ENCODE results near the gene PSME3IP1. TPM values are rescaled to one million over a fixed set of nuclear protein-coding genes. Genes with fewer than 3 reads are reported as not detected.
"Not testable (repeated sequence)": the region's sequence is repeated elsewhere in the genome, so short reads cannot be mapped to it uniquely, and the experiment has no call there.

Gene PSME3IP1
- total RNA-seq, 1 donor, result 71.2 TPM

DNA sequence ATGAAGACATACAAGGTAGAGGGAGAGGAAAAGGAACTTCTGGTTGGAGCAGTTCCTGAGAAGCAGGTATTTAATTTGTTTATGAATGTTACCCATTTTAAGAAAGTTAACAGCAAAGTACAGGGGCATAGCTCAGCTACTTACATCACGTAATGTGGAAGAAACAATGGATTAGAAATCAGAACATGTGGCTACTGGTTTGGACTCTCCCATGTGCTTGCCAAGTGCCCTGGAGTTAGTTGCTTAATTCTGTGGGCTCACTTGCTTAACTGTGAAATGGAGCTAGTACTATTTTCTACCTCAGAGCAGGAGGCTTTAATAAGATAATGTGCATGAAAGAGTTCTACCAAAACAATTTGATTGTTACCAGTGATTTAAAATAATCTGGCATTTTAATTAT is 27.6 kb upstream of the PSME3IP1 start:
- TF ChIP-seq CTCF (IDR thresholded peaks at IDR 0.05; ENCODE audit: insufficient read depth, low read depth, low read length), result no peak
- H3K4me3 ChIP-seq (ENCODE audit: low read depth, low read length), result no peak overlapping the region
- no peak for DNase-seq (ENCODE audit: low read depth)

GRCh38 chr16:57209780-57210179 is 23.9 kb upstream of the PSME3IP1 start:
- DNase-seq (ENCODE audit: low read depth), result no peak
- TF ChIP-seq CTCF (IDR thresholded peaks at IDR 0.05; ENCODE audit: insufficient read depth, low read depth, low read length), result no peak
- no peak overlapping the region for H3K4me3 ChIP-seq (ENCODE audit: low read depth, low read length)

DNA sequence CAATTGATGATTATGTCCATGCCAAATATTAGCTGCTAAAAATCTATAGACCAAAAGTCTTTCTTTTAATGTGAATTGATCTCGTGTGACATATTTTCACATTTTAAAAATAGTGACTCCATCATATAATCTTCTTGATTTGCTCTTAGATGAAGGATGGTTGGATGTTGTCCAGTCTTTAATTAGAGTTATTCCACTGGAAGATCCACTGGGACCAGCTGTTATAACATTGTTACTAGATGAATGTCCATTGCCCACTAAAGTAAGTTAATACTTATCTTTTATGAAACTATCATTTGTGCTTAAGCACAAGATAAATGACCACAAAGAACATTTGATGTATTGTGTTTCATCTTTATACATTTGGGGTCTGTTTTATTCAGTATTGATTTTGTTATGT is 23.1 kb upstream of the PSME3IP1 start:
- TF ChIP-seq CTCF (IDR thresholded peaks at IDR 0.05; ENCODE audit: insufficient read depth, low read depth, low read length), result no peak
- DNase-seq (ENCODE audit: low read depth), result no peak
- no peak overlapping the region for H3K4me3 ChIP-seq (ENCODE audit: low read depth, low read length)

DNA sequence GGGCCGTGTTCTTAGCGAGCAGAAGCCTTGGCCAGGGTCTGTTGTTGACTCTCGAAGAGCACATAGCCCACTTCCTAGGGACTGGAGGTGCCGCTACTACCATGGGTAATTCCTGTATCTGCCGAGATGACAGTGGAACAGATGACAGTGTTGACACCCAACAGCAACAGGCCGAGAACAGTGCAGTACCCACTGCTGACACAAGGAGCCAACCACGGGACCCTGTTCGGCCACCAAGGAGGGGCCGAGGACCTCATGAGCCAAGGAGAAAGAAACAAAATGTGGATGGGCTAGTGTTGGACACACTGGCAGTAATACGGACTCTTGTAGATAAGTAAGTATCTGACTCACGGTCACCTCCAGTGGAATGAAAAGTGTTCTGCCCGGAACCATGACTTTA is 18.8 kb upstream of the PSME3IP1 start:
- peak; percentile 5 for TF ChIP-seq CTCF (IDR thresholded peaks at IDR 0.05; ENCODE audit: insufficient read depth, low read depth, low read length)
- DNase-seq (ENCODE audit: low read depth), result no peak
- H3K4me3 ChIP-seq (ENCODE audit: low read depth, low read length), result no peak overlapping the region

DNA sequence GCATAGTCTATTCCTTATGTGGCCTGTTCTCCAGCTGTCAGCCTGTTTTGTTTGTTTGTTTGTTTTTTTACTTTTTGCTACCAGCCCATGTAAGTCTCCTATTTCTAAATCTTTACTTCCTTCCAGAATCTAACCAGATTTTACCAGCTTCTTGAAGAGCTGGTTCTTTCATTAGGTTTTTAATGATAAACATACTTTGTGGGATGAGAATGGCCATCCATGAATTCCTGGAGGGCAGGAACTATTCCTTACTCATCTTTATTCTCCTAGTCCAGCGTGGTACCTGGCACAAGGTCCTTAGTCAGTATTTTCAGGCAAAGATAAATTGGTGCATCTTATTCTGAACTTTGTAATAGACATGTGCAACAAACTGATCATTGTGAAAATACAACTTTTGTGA is 17.6 kb upstream of the PSME3IP1 start:
- H3K4me3 ChIP-seq (ENCODE audit: low read depth, low read length), result no peak overlapping the region
- no peak for TF ChIP-seq CTCF (IDR thresholded peaks at IDR 0.05; ENCODE audit: insufficient read depth, low read depth, low read length)
- DNase-seq (ENCODE audit: low read depth), result no peak

DNA sequence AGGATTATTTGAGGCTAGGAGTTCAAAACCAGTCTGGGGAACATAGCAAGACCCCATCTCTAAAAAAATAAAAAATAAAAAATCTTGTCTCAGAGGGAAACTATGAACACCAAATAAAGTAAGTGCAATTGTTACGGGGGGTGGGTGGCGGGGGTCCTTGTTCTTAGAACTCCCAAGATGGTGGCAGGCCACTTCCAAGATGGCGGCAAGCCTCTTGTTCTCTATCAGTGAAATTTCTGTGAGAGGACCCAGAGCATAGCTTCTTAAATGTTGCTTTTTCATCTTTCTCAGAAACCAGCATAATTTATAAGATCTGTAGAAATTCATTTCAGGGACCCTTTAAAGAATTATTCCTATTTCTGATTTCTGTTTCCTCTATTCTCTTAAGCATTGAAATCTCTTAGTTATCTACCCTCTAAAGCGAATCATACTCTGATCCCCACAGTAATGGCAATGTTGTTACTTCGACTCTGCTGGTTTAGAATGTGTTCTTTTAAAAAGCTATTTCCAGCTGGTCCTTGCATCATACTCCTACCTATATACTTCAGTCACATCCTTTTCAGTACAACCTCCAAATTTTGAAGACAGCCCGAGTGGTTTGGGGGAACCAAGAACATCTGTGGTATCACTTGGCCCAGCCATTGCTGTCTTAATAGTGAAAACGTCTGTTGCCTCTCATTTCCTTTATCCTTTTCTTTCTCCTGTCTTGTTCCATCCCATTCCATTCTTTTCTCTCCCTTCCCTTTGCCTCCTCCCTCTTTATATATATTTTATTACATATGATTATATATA is 16.5 kb upstream of the PSME3IP1 start:
- no peak for DNase-seq (ENCODE audit: low read depth)
- H3K4me3 ChIP-seq (ENCODE audit: low read depth, low read length), result no peak overlapping the region
- TF ChIP-seq CTCF (IDR thresholded peaks at IDR 0.05; ENCODE audit: insufficient read depth, low read depth, low read length), result no peak

DNA sequence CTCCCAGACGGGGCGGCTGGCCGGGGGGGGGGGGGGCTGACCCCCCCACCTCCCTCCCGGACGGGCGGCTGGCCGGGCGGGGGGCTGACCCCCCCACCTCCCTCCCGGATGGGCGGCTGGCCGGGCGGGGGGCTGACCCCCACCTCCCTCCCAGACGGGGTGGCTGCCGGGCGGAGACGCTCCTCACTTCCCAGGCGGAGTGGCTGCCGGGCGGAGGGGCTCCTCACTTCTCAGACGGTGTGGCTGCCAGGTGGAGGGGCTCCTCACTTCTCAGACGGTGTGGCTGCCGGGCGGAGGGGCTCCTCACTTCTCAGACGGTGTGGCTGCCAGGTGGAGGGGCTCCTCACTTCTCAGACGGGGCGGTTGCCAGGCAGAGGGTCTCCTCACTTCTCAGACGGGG is 15.1 kb upstream of the PSME3IP1 start:
- H3K4me3 ChIP-seq (ENCODE audit: low read depth, low read length); DNase-seq (ENCODE audit: low read depth): not testable (repeated sequence)

- not testable (repeated sequence) for H3K4me3 ChIP-seq (ENCODE audit: low read depth, low read length); DNase-seq (ENCODE audit: low read depth)
These were observed 14.5 kb upstream of the PSME3IP1 start for GRCh38 chr16:57200321-57200720.
